HPDE6-E6E7 (cell line): Measurements from ENCODE around the gene SEPTIN8.

Experiments used
- DNase-seq: peaks from one replicate; pipeline ENCODE4 v3.0.0; 2011; ENCODE audit warnings: missing footprints; ENCODE audit errors: extremely low spot score

SEPTIN8 gene

GRCh38 chr5:132748522-132749000 lies 28.5 kb downstream of the SEPTIN8 start:
- no peak for DNase-seq

DNA sequence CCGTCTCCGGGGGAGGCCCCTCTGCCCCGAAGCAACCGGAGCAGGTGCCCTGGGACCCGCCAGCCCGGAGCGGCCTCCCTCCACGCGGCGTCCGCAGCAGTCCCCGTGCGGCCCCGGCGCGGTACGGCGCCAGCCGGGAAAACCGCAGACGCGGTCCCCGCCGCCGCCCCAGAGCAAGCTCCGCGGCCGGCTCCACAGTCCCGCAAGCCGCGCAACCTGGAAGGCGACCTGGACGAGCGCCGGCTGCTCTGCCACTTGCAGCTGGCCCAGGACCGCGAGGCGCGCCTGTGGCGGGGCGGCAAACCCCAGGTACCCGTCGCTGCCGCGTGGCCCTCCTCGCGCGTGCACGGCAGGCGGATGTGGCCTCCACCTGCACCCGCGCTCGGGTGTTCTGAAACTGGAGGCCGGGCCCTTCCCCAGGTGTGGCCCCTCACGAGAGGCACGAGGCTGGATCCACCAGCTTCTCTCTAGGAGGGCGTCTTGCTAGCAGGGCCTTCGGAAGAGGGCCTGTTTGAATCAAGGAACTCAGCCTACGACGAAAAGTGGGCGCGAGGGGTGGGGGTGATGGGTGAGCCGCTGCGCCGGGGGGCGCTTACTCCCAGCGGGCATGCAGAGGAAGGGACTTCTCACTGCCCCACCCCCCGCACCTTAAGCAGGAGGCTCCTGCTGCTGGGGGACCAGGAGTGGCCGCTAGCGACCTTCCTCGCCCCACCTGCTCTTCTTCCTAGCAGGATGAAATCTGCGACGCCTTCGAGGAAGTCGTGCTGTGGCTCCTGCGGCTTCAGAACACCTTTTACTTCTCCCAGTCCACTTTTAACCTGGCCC lies 29.2 kb downstream of the SEPTIN8 start:
- DNase-seq = no peak

- DNase-seq = no peak
Observed at GRCh38 chr5:132746954-132747615, 30.0 kb downstream of the SEPTIN8 start, which contains the start of gene CCNI2. Gene CCNI2 (plus strand): TSS chr5:132747426. CDS start chr5:132747496, 70 bp downstream.

DNA sequence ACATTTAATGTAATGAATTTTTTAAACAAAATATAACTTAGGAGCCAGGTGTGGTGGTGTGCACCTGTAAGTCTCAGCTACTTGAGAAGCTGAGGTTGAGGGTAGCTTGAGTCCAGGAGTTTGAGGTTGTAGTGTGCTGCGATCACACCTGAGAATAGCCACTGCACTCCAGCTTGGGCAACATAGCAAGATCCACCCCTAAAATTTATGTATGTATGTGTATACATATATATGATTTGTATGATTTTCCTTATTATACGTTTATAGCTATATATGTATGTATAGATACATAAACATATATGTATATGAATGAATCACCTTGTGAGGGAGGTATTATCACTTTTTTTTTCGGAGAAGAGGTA lies 30.5 kb downstream of the SEPTIN8 start:
- DNase-seq = no peak

- DNase-seq = no peak
Observed at GRCh38 chr5:132744659-132745058, 32.4 kb downstream of the SEPTIN8 start.

- no peak for DNase-seq
Observed at GRCh38 chr5:132742626-132743025, 34.4 kb downstream of the SEPTIN8 start.

DNA sequence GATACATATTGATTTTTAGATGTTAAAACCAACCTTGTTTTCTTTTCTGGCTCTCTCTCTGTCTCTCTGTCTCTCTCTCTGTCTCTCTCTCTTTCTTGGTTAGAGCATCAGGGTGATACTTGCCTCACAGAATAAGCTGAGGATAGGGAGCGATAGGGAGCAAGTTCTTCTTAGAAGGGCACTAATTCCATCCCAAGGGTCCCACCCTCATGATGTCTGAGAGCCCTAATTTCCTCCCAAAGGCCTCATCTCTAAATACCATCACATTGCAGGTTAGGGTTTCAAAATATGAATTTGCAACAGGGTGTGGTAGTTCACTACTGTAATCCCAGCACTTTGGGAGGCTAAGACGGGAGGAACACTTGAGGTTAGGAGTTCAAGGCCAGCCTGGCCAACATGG lies 34.9 kb downstream of the SEPTIN8 start:
- no peak for DNase-seq

DNA sequence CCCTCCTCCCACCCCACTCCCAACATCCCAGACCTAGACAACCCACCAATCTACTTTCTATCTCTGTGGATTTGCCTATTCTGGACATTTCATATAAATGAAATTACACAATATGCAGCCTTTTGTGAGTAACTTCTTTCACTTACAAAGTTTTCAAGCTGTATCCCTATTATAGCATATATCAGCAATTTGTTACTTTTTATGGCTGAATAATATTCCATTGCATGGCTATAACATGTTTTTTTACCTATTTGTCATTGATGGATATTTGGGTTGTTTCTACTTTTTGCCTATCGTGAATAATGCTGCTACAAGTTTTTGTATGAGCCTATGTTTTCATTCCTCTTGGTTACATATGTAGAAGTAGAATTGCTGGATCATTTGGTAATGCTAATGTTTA lies 37.8 kb downstream of the SEPTIN8 start:
- no peak for DNase-seq

GRCh38 chr5:132737982-132738681 lies 38.9 kb downstream of the SEPTIN8 start:
- no peak for DNase-seq

- DNase-seq = peak; percentile 100
Observed at GRCh38 chr5:132736853-132737833, 39.9 kb downstream of the SEPTIN8 start, which contains the start of gene KIF3A. Gene KIF3A (minus strand): TSS chr5:132737546. CDS start chr5:132737419, 127 bp downstream.

GRCh38 chr5:132734687-132735086 lies 42.4 kb downstream of the SEPTIN8 start:
- DNase-seq = no peak

DNA sequence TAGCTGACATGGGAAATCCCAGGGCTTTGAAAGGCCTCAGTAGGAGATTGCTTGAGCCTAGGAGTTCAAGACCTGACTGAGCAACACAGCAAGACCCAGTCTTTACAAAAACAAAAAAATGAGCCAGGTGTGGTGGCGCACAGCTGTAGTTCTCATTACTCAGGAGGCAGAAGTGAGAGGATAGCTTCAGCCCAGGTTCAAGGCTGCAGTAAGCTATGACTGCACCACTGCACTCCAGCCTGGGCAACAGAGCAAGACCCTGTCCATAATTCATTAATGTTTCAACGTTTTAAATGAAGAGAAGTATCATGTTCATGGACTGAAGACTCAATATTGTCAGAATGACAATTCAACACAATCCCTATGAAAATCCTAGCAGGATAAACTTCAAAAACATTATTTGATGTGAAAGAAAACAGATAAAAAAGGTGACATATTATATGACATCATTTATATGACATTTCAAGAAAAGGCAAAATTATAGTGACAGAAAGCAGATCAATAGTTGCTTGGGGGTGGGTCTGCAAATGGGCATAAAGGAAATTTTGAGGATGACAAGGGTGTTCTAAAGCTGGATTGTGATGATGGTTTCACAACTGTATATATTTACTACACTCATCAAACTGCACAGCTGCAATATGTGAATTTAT lies 43.4 kb downstream of the SEPTIN8 start:
- no peak for DNase-seq

DNA sequence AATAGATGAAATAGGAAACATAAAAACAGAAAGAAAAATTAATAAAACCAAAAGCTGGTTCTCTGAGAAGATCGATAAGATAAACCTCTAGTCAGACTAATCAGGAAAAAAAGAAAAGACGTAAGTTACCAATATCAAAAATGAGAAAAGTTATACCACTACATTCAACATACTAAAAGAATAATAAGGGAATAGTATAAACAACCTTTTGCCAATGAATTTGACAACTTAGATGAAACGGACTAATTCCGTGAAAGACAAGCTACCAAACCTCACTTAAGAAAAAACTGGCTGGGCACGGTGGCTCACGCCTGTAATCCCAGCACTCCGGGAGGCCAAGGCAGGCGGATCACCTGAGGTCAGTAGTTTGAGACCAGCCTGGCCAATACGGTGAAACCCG lies 47.1 kb downstream of the SEPTIN8 start:
- no peak for DNase-seq

GRCh38 chr5:132725745-132726144 lies 51.3 kb downstream of the SEPTIN8 start:
- no peak for DNase-seq

GRCh38 chr5:132718544-132719312 lies 58.3 kb downstream of the SEPTIN8 start:
- DNase-seq = no peak

DNA sequence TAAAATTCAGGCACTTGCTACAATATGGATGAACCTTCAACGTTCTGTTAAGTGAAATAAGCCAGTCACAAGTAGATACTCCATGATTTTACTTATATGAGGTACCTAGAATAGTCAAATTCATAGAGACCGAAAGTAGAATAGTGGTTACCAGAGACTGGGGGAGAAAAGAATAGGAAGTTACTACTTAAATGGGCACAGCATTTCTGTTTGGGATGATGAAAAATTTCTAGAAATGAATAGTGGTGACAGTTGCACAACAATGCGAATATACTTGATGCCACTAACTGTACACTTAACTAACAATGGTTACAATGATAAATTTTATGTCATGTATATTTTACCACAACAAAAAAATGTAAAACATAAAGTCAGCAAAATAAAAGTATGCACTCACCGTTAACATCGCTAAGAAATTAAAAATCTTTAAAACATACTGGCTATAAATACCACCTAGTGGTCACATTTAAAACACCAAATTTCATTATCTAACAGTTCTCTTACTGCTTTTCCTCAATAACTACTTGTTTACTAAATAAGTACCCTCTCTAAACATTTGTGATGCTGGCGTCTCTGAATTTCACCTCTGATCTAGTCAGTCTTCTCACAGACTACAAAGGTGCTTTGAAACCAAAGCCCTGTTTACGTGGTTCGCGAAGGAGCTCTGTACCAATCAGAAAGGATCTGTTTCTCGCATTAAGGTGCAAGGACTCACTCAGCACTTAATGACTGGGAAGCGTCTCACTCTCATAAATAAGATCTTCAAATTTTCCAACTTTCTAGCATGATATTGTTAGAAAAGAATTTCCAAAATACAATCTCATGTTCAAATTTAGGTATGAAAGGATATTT lies 62.4 kb downstream of the SEPTIN8 start:
- no peak for DNase-seq

DNA sequence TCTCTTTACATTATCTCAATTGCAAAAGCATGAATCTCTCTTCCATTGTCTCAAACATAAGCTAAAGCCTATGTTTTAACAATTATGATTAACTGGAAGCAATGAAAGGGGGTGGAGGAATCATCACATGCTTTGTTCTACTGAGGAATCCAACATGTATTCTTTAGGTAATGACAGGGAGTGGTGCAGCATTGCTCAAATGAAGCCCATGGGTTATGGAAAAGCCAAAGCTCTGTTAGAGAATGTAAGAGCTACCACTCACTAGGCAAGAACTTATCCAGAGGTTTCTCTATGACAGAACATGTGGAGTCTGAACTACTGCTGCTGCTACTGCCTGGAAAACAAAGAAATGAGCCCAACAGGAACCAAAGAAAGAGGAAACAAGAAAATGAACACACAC lies 68.4 kb downstream of the SEPTIN8 start:
- no peak for DNase-seq

GRCh38 chr5:132704875-132705274 lies 72.2 kb downstream of the SEPTIN8 start:
- DNase-seq = no peak
